H1 (cell line): ENCODE results near the gene WIPI1.

Source experiments
- CTCF ChIP-seq, 3 experiments: IDR thresholded peaks; 1 replicate in 2 of 3; 2 replicates in 1 of 3; pipeline versions ENCODE4 v1.5.1 to v1.6.1; 2011; ENCODE audit warnings: low read length in 3 of 3, mild to moderate bottlenecking in 3 of 3, inconsistent platforms in 2 of 3, low read depth in 1 of 3, moderate library complexity in 1 of 3; ENCODE audit not compliant: insufficient read depth in 1 of 3; ENCODE audit errors: control extremely low read depth in 1 of 3
- JUND ChIP-seq: IDR thresholded peaks from 2 replicates; pipeline ENCODE4 v1.6.1; 2011; ENCODE audit warnings: mild to moderate bottlenecking, improper control_type of control experiment, low read length
- KDM4A ChIP-seq: IDR thresholded peaks from one replicate; pipeline ENCODE4 v1.7.1; 2012; ENCODE audit warnings: low read depth, mild to moderate bottlenecking, moderate library complexity, low read length, inconsistent platforms; ENCODE audit not compliant: severe bottlenecking
- SP1 ChIP-seq: IDR thresholded peaks from 2 replicates; pipeline ENCODE4 v1.6.1; 2011; ENCODE audit warnings: low read depth, low read length
- TCF12 ChIP-seq: IDR thresholded peaks from 2 replicates; pipeline ENCODE4 v1.6.1; 2011; ENCODE audit warnings: low read depth, mild to moderate bottlenecking, low read length

- no peak for TF ChIP-seq CTCF (IDR thresholded peaks at IDR 0.05; ENCODE audit: control extremely low read depth in 1 of 3, insufficient read depth in 1 of 3, low read depth in 1 of 3, low read length in 3 of 3)
- TF ChIP-seq TCF12, result no peak
- no peak for TF ChIP-seq KDM4A
- TF ChIP-seq JUND, result no peak
- TF ChIP-seq SP1, result no peak
Measured at GRCh38 chr17:68468788-68469187, 11.5 kb upstream of the WIPI1 start.
